Measurements from ENCODE around the gene KRT74. TPM values are rescaled to one million over a fixed set of nuclear protein-coding genes. Genes with fewer than 3 reads are reported as not detected.
A peak's percentile ranks its signal among the peaks of the same experiment; 100 is the strongest.

The KRT74 gene
- total RNA-seq, 2 donors from 2014 or later: 2.9 TPM; not detected in 1

GRCh38 chr12:52615912-52616311 is 42.3 kb upstream of the KRT74 start:
- Histone ChIP-seq H3K9me3 (no peaks in the 10 kb centered on the region), H3K4me1 (no peaks in the 10 kb centered on the region), H3K27ac (no peak overlapping the region), H3K27me3 (no peaks in the 10 kb centered on the region), H3K36me3 (no peaks in the 10 kb centered on the region), H3K4me3 (no peak overlapping the region)
- peak; percentile 28 for DNase-seq (ENCODE audit: low spot score)
- TF ChIP-seq CTCF (IDR thresholded peaks at IDR 0.05): no peak

GRCh38 chr12:52615208-52615868 is 41.7 kb upstream of the KRT74 start:
- Histone ChIP-seq H3K4me3 (no peak overlapping the region), H3K36me3 (no peaks in the 10 kb centered on the region), H3K27ac (no peak overlapping the region), H3K4me1 (no peaks in the 10 kb centered on the region), H3K27me3 (peaks cover 0 to 5% of the 10 kb centered on the region in 2 donors), H3K9me3 (no peaks in the 10 kb centered on the region)
- no peak for TF ChIP-seq CTCF (IDR thresholded peaks at IDR 0.05)
- DNase-seq (ENCODE audit: low spot score): peak; percentile 40

GRCh38 chr12:52614381-52615207 is 41.0 kb upstream of the KRT74 start:
- Histone ChIP-seq H3K27ac (no peak overlapping the region), H3K9me3 (no peaks in the 10 kb centered on the region), H3K4me3 (no peak overlapping the region), H3K4me1 (no peaks in the 10 kb centered on the region), H3K27me3 (peaks cover 0 to 5% of the 10 kb centered on the region in 2 donors), H3K36me3 (no peaks in the 10 kb centered on the region)
- peak; percentile 47 for DNase-seq (ENCODE audit: low spot score)
- TF ChIP-seq CTCF (IDR thresholded peaks at IDR 0.05): no peak

- no peak for TF ChIP-seq CTCF (IDR thresholded peaks at IDR 0.05)
- Histone ChIP-seq H3K27me3 (peaks cover 0 to 5% of the 10 kb centered on the region in 2 donors), H3K4me1 (no peaks in the 10 kb centered on the region), H3K9me3 (no peaks in the 10 kb centered on the region), H3K27ac (no peak overlapping the region), H3K36me3 (no peaks in the 10 kb centered on the region), H3K4me3 (no peak overlapping the region)
- peak; percentile 30 for DNase-seq (ENCODE audit: low spot score)
Measured at GRCh38 chr12:52613384-52614030, 39.9 kb upstream of the KRT74 start.

- peak; percentile 11 for DNase-seq (ENCODE audit: low spot score)
- Histone ChIP-seq H3K27me3 (peaks cover 0 to 5% of the 10 kb centered on the region in 2 donors), H3K4me3 (no peak overlapping the region), H3K27ac (no peak overlapping the region), H3K4me1 (no peaks in the 10 kb centered on the region), H3K36me3 (no peaks in the 10 kb centered on the region), H3K9me3 (no peaks in the 10 kb centered on the region)
- TF ChIP-seq CTCF (IDR thresholded peaks at IDR 0.05): no peak
Measured at GRCh38 chr12:52612431-52613383, 39.1 kb upstream of the KRT74 start.

Data from right atrium auricular region (tissue), 2 donors.